PC-3 (cell line): Measurements from ENCODE around the gene PTDSS2. TPM values are rescaled to one million over a fixed set of nuclear protein-coding genes. Genes with fewer than 3 reads are reported as not detected.
A peak's percentile ranks its signal among the peaks of the same experiment; 100 is the strongest.

ENCODE experiments used
- ATAC-seq: fragments of 200-7000 bp; cut with Tn5 transposase; 2 replicates; pipeline ENCODE4 v1.9.1; 2020; ENCODE audit warnings: mild to moderate bottlenecking, moderate library complexity
- BruUV-seq: library from RNA; stranded (reverse); fragments of 400-500 nt; replicated peaks from 2 replicates; lab custom pipeline; 2021; lab: Mats Ljungman, UMichigan
- CTCF ChIA-PET: fragments of 300-600 bp; sonication (Branson Sonifier 250); formaldehyde crosslinking; loops from one replicate; lab custom pipeline; 2022; ENCODE audit warnings: antibody characterized with exemption; lab: Charles Lee
- POLR2A ChIA-PET: fragments of 300-600 bp; sonication (Branson Sonifier 250); formaldehyde crosslinking; loops from one replicate; lab custom pipeline; 2022; ENCODE audit warnings: antibody characterized with exemption; ENCODE audit not compliant: unreplicated experiment; lab: Charles Lee
- DNase-seq: peaks from one replicate; pipeline ENCODE4 v3.0.0-alpha.2; 2015
- H2AFZ ChIP-seq: fragments of 300-600 bp; sonication (generic); 2 replicates; pipeline ENCODE4 v1.6.0; 2016; ENCODE audit warnings: antibody characterized with exemption, low read length
- H3F3A ChIP-seq: fragments of 300-600 bp; sonication (generic); one replicate; pipeline ENCODE4 v1.6.0; 2017; ENCODE audit warnings: antibody characterized with exemption, low read length, control low read depth, mild to moderate bottlenecking; ENCODE audit not compliant: unreplicated experiment
- H3K27ac ChIP-seq: fragments of 300-600 bp; sonication (generic); 2 replicates; pipeline ENCODE4 v1.5.1; 2016; ENCODE audit warnings: mild to moderate bottlenecking, low read length
- H3K27me3 ChIP-seq: fragments of 300-600 bp; sonication (generic); 2 replicates; pipeline ENCODE4 v1.6.1; 2016; ENCODE audit warnings: low read length, mixed read lengths
- H3K36me3 ChIP-seq: fragments of 300-600 bp; sonication (generic); 2 replicates; pipeline ENCODE4 v1.6.1; 2016; ENCODE audit warnings: low read depth, mixed run types, low read length, mixed read lengths
- H3K4me1 ChIP-seq: fragments of 300-600 bp; sonication (generic); 2 replicates; pipeline ENCODE4 v1.5.1; 2016; ENCODE audit warnings: low read length; ENCODE audit not compliant: insufficient read depth
- H3K4me2 ChIP-seq: fragments of 300-600 bp; sonication (generic); 2 replicates; pipeline ENCODE4 v1.6.0; 2016; ENCODE audit warnings: low read length
- H3K4me3 ChIP-seq: fragments of 300-600 bp; sonication (generic); 2 replicates; pipeline ENCODE4 v1.5.1; 2016; ENCODE audit warnings: mild to moderate bottlenecking, low read length, mixed read lengths
- H3K79me2 ChIP-seq: fragments of 300-600 bp; sonication (generic); 2 replicates; pipeline ENCODE4 v1.6.1; 2017; ENCODE audit warnings: low read length, mixed read lengths
- H3K9ac ChIP-seq: fragments of 300-600 bp; sonication (generic); 2 replicates; pipeline ENCODE4 v1.6.0; 2016; ENCODE audit warnings: mild to moderate bottlenecking, low read length
- H3K9me2 ChIP-seq: fragments of 300-600 bp; sonication (generic); replicated peaks from 2 replicates; pipeline ENCODE4 v1.6.1; 2016; ENCODE audit warnings: mixed run types, low read length, mixed read lengths
- H3K9me3 ChIP-seq: fragments of 300-600 bp; sonication (generic); 2 replicates; pipeline ENCODE4 v1.6.1; 2016; ENCODE audit warnings: low read length, mixed read lengths
- H4K20me1 ChIP-seq: fragments of 300-600 bp; sonication (generic); 2 replicates; pipeline ENCODE4 v1.6.1; 2016; ENCODE audit warnings: low read length, mixed read lengths
- EZH2 ChIP-seq: fragments of 300-600 bp; sonication (generic); IDR thresholded peaks from one replicate; pipeline ENCODE4 v1.6.1; 2017; ENCODE audit warnings: antibody characterized with exemption, mild to moderate bottlenecking, low read length; ENCODE audit not compliant: unreplicated experiment
- EZH2phosphoT487 ChIP-seq: fragments of 300-600 bp; sonication (generic); IDR thresholded peaks from 2 replicates; pipeline ENCODE4 v1.6.1; 2018; ENCODE audit warnings: mild to moderate bottlenecking, antibody characterized with exemption, low read length, borderline replicate concordance
- intact Hi-C: fragments of 100-400 bp; cut with micrococcal nuclease; formaldehyde crosslinking; loops from 2 replicates; pipeline ENCODE4 v1.9.0; 2023
- total RNA-seq: library from RNA; depleted of rRNA; stranded (reverse); fragments of >200 nt; gene quantifications from 2 replicates; pipeline ENCODE4 v1.2.3, GENCODE V29; 2014
- TF ChIP-seq, protein P1 (sequence below): fragments of 300-600 bp; sonication (generic); conservative IDR thresholded peaks from 2 replicates; pipeline ENCODE4 v1.5.1; 2017; ENCODE audit warnings: antibody characterized with exemption, low read depth, mild to moderate bottlenecking, low read length

PTDSS2 gene
- total RNA-seq, 1 experiment from 2014 or later = 53.0 TPM

DNA sequence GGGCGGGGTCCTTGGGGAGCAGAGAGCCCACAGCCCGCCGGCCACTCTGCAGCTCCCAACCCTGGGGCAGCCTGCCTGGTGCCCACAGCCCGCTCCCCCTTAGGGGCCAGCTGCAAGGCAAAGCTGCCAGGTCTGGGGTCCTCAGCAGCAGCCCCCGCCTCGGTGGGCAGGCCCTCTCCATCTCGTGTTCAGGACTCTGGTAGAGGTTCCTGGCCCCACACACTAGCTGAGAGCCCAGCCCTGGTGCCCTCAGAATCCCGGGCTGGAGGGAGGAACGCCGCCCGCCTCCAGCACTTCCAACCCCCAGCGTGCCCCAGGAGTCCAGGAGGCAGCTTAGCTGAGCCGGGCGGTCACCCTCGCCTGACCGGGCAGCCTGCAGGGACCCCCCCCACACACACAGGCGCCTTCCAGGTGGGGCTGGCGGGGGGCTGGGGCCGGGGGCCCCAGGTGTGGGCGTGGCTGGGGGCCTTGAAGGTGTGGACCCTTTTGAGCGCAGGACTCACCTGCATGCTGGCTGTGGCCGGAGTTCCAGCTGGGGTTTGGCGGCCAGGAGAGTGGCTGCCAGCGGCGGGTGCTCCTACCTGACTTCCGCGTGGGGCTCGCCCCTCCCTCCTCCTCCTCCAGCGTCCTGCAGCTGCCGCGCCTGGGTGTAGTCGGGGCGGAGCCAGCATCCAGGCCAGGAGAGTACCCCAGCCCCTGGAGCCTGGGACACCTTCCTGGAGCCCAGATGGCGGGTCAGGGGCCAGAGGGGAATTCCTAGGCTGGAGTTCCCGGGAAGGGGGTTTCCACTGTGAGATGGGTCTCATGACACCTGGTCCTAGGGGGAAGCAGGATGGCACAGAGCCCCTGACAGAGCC lies 8.4 kb upstream of the PTDSS2 start, which contains the start of gene ANO9:
Gene ANO9 (minus strand): TSS at position 594 of the 857 bp plus-strand sequence. CDS start 85 bp downstream, at position 509.
- BruUV-seq = no TSS peak
- TF ChIP-seq EZH2phosphoT487 (no peak), EZH2 (no peak)
- TF ChIP-seq, protein P1, sequence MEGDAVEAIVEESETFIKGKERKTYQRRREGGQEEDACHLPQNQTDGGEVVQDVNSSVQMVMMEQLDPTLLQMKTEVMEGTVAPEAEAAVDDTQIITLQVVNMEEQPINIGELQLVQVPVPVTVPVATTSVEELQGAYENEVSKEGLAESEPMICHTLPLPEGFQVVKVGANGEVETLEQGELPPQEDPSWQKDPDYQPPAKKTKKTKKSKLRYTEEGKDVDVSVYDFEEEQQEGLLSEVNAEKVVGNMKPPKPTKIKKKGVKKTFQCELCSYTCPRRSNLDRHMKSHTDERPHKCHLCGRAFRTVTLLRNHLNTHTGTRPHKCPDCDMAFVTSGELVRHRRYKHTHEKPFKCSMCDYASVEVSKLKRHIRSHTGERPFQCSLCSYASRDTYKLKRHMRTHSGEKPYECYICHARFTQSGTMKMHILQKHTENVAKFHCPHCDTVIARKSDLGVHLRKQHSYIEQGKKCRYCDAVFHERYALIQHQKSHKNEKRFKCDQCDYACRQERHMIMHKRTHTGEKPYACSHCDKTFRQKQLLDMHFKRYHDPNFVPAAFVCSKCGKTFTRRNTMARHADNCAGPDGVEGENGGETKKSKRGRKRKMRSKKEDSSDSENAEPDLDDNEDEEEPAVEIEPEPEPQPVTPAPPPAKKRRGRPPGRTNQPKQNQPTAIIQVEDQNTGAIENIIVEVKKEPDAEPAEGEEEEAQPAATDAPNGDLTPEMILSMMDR = no peak
- H3K4me2 ChIP-seq = peak within 1 kb of the TSS; percentile 92
- intact Hi-C loops = loop anchor here (10.0 kb wide), 2 partner anchors 47 to 137 kb away; partner anchors contain the start of genes IFITM2 and PKP3
- no peak within 1 kb of the TSS for H3K27ac ChIP-seq
- CTCF ChIA-PET = no interaction called here
- DNase-seq (peak; percentile 58), ATAC-seq (peak; percentile 82)
- peaks cover 15% of the 10 kb centered on the region for H3K4me1 ChIP-seq
- peak within 1 kb of the TSS; percentile 55 for H2AFZ ChIP-seq
- H4K20me1 ChIP-seq = no peaks in the 10 kb centered on the region
- H3K9me3 ChIP-seq = no peaks in the 10 kb centered on the region
- H3K9me2 ChIP-seq = no peaks in the 10 kb centered on the region
- POLR2A ChIA-PET = no interaction called here
- peak within 1 kb of the TSS; percentile 79 for H3K4me3 ChIP-seq
- H3F3A ChIP-seq = no peaks in the 10 kb centered on the region
- 0 out of 2 replicates have a peak, but pooled peaks cover 17% of the 10 kb centered on the region for H3K79me2 ChIP-seq
- peak within 1 kb of the TSS; percentile 68 for H3K9ac ChIP-seq
- no peaks in the 10 kb centered on the region for H3K36me3 ChIP-seq
- H3K27me3 ChIP-seq = no peaks in the 10 kb centered on the region

DNA sequence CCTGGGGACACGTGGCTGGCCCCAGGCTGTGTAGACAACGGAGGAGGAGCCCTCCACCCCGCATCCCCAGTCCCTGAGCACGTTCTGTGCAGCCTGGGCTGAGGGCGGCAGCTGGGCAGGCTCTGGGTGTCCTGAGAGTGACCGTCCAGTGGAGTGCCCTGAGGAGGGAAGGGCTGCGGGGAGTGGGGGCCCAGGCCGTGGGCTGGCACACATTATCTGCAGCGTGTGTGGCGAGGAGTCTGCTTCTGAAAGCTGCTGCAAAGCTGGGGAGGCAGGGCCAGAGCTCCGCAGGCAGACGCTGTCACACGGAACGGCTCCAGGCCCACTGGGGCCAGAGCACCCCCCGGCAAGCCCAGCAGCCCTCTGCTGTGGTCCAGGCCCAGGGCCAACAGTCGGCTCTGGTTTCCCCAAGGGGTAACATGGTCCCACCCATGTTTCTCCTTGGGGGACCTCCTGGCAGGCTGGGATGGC lies 7.4 kb upstream of the PTDSS2 start:
- Histone ChIP-seq H3K27me3 (no peaks in the 10 kb centered on the region), H3K4me1 (peaks cover 15% of the 10 kb centered on the region), H3K9ac (no peak overlapping the region), H3K36me3 (no peaks in the 10 kb centered on the region), H3K4me3 (no peak overlapping the region), H4K20me1 (no peaks in the 10 kb centered on the region), H3K79me2 (0 out of 2 replicates have a peak, but pooled peaks cover 17% of the 10 kb centered on the region), H3K9me3 (no peaks in the 10 kb centered on the region), H2AFZ (no peak overlapping the region), H3K27ac (no peak overlapping the region), H3K4me2 (no peak overlapping the region), H3F3A (no peaks in the 10 kb centered on the region), H3K9me2 (no peaks in the 10 kb centered on the region)
- DNase-seq (no peak), ATAC-seq (no peak)
- no TSS peak for BruUV-seq
- intact Hi-C loops = loop anchor here (10.0 kb wide), 2 partner anchors 48 to 138 kb away; partner anchors contain the start of genes IFITM2 and PKP3
- CTCF ChIA-PET = no interaction called here
- TF ChIP-seq EZH2 (no peak), EZH2phosphoT487 (no peak)
- TF ChIP-seq, protein P1 = no peak
- POLR2A ChIA-PET = no interaction called here
